Kidney (tissue), 14 donors: ENCODE results near the gene TRAF3. TPM values are rescaled to one million over a fixed set of nuclear protein-coding genes. Genes with fewer than 3 reads are reported as not detected.

Source experiments
- DNase-seq, 5 donors: peaks; one replicate each; pipeline ENCODE4 v3.0.0-alpha.2; 2013 to 2020
- FAIRE-seq: peaks from 2 replicates; lab custom pipeline; 2012; peaks lifted over from hg19 to GRCh38; lab: Jason Lieb, UNC
- H3K27ac ChIP-seq, 2 donors: one replicate each; pipeline ENCODE4 v1.7.0; 2013; ENCODE audit warnings: low read depth in 2 of 2, low read length in 2 of 2, inconsistent platforms in 1 of 2
- H3K27me3 ChIP-seq: one replicate; pipeline ENCODE4 v1.7.1; 2013; ENCODE audit warnings: low read length, inconsistent platforms; ENCODE audit not compliant: control insufficient read depth, insufficient read depth
- H3K36me3 ChIP-seq, 3 donors: one replicate each; pipeline versions ENCODE4 v1.7.0 to v1.7.1; 2013; ENCODE audit warnings: low read length in 3 of 3, control low read depth in 1 of 3, inconsistent platforms in 1 of 3; ENCODE audit not compliant: insufficient read depth in 3 of 3, control insufficient read depth in 2 of 3
- H3K4me1 ChIP-seq, 3 donors: one replicate each; pipeline versions ENCODE4 v1.7.0 to v1.7.1; 2013; ENCODE audit warnings: low read length in 3 of 3, inconsistent platforms in 1 of 3, low read depth in 1 of 3; ENCODE audit not compliant: control insufficient read depth in 2 of 3, insufficient read depth in 2 of 3
- H3K4me3 ChIP-seq, 3 donors: one replicate each; pipeline versions ENCODE4 v1.7.0 to v1.8.1; 2013; ENCODE audit warnings: low read length in 3 of 3, control low read depth in 1 of 3, inconsistent platforms in 1 of 3
- H3K9ac ChIP-seq, 3 donors: one replicate each; pipeline versions ENCODE4 v1.7.0 to v1.7.1; 2013; ENCODE audit warnings: low read length in 3 of 3, control low read depth in 1 of 3, inconsistent platforms in 1 of 3
- H3K9me3 ChIP-seq, 3 donors: one replicate each; pipeline versions ENCODE4 v1.7.0 to v1.7.1; 2013; ENCODE audit warnings: low read length in 3 of 3, control low read depth in 1 of 3, inconsistent platforms in 1 of 3; ENCODE audit not compliant: control insufficient read depth in 2 of 3, insufficient read depth in 1 of 3
- CTCF ChIP-seq: IDR thresholded peaks from 3 replicates; pipeline ENCODE4 v1.5.1; 2012; ENCODE audit warnings: mild to moderate bottlenecking, moderate library complexity, borderline replicate concordance; ENCODE audit not compliant: insufficient read depth; ENCODE audit errors: extremely low read depth
- intact Hi-C: fragments of 100-400 bp; cut with DNase I; formaldehyde crosslinking; loops from one replicate; pipeline ENCODE4 v1.11.1; 2022
- polyA plus RNA-seq: library from polyadenylated mRNA; stranded (reverse); fragments of 350-450 nt; fragmentation: Illumina TruSeq; extraction: RNeasy Lipid Tissue Mini Kit (QIAGEN cat#74804); gene quantifications from one replicate; pipeline ENCODE4 v1.2.3, GENCODE V29; 2014; ENCODE audit warnings: low read depth, low replicate concordance; ENCODE audit not compliant: insufficient read depth
- total RNA-seq: library from RNA; stranded (reverse); fragmentation: NEBNext Ultra II Directional; extraction: Animal tissue kit (Norgen Biotek cat#: 25700); gene quantifications from one replicate; pipeline ENCODE4 v1.2.1, GENCODE V29; 2021
- donor health status: control.
- donor health status: control.
- donor health status: control.
- donor health status: control.
- donor health status: control.
- donor health status: DM: yes; HTN: yes; CAD: no.
- donor health status: Normal renal cell carcinoma (clear cell type).

TRAF3 gene
- total and polyA plus RNA-seq, 2 donors from 2014 or later = 5.2 to 35.4 TPM

GRCh38 chr14:102781063-102781462 is 3.8 kb downstream of the TRAF3 start:
- Histone ChIP-seq H3K9ac (no peak overlapping the region), H3K9me3 (no peaks in the 10 kb centered on the region), H3K27me3 (no peaks in the 10 kb centered on the region), H3K4me1 (peaks cover 4 to 6% (median 6%) of the 10 kb centered on the region in 3 donors), H3K27ac (no peak overlapping the region), H3K4me3 (no peak overlapping the region), H3K36me3 (no peaks in the 10 kb centered on the region)
- intact Hi-C loops = no loop called here
- FAIRE-seq (no peak), DNase-seq (no peak)
- no peak for TF ChIP-seq CTCF

GRCh38 chr14:102782974-102783373 is 5.7 kb downstream of the TRAF3 start:
- Histone ChIP-seq H3K27me3 (no peaks in the 10 kb centered on the region), H3K9ac (no peak overlapping the region), H3K4me1 (peaks cover 4 to 6% (median 6%) of the 10 kb centered on the region in 3 donors), H3K36me3 (no peaks in the 10 kb centered on the region), H3K4me3 (no peak overlapping the region), H3K27ac (no peak overlapping the region), H3K9me3 (no peaks in the 10 kb centered on the region)
- intact Hi-C loops = no loop called here
- no peak for TF ChIP-seq CTCF
- DNase-seq (no peak), FAIRE-seq (no peak)

GRCh38 chr14:102784892-102785594 is 7.8 kb downstream of the TRAF3 start:
- intact Hi-C loops = no loop called here
- no peak overlapping the region for H3K4me3 ChIP-seq
- H3K9ac ChIP-seq = no peak overlapping the region
- H3K27me3 ChIP-seq = no peaks in the 10 kb centered on the region
- TF ChIP-seq CTCF = no peak
- H3K9me3 ChIP-seq = no peaks in the 10 kb centered on the region
- no peaks in the 10 kb centered on the region for H3K36me3 ChIP-seq
- no peak overlapping the region for H3K27ac ChIP-seq
- no peak for DNase-seq
- no peaks in the 10 kb centered on the region for H3K4me1 ChIP-seq
- FAIRE-seq = no peak

- Histone ChIP-seq H3K9me3 (no peaks in the 10 kb centered on the region), H3K36me3 (no peaks in the 10 kb centered on the region), H3K4me1 (no peaks in the 10 kb centered on the region), H3K27ac (no peak overlapping the region), H3K4me3 (no peak overlapping the region), H3K9ac (no peak overlapping the region), H3K27me3 (no peaks in the 10 kb centered on the region)
- no peak for TF ChIP-seq CTCF
- DNase-seq (no peak), FAIRE-seq (no peak)
- intact Hi-C loops = no loop called here
These were observed 8.3 kb downstream of the TRAF3 start for GRCh38 chr14:102785595-102785963.
